Fibroblast of pulmonary artery (primary cell): ENCODE measurements around the gene TCF7L2.
A peak's percentile ranks its signal among the peaks of the same experiment; 100 is the strongest.

Source experiments
- DNase-seq: peaks from one replicate; pipeline ENCODE4 v3.0.0-alpha.2; 2010; ENCODE audit warnings: low read depth
- H3K4me3 ChIP-seq: replicated peaks from 2 replicates; pipeline ENCODE4 v1.5.1; 2011; ENCODE audit warnings: low read depth, mild to moderate bottlenecking, control low read depth, low read length, moderate library complexity
- TF ChIP-seq, protein P1 (sequence below): IDR thresholded peaks from 2 replicates; pipeline ENCODE4 v1.5.1; 2011; ENCODE audit warnings: mild to moderate bottlenecking, control low read depth, low read length, inconsistent platforms; ENCODE audit errors: missing control alignments

The TCF7L2 gene

DNA sequence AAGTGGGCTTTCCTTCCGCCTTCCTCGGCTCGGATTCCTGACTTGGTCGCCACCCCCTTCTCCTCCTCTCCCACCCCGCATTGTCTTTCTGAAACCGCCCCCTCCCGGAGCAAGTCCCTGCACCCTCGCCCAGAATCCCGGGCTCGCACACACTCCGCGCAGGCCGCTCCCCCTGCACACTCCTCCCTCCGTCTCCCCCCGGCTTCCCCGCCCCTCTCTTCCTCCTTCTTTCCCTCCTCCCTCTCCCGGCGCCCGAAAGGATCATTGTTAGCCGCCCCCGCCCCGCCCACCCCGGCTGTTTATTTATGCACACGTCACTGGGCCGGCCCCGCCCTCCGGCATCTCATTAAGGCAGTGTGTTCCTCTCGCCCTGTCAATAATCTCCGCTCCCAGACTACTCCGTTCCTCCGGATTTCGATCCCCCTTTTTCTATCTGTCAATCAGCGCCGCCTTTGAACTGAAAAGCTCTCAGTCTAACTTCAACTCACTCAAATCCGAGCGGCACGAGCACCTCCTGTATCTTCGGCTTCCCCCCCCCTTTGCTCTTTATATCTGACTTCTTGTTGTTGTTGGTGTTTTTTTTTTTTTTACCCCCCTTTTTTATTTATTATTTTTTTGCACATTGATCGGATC lies at the start of gene TCF7L2:
TCF7L2 (plus strand) TSS at position 373 of the 633 bp plus-strand sequence. CDS start 510 bp downstream, outside the sequence.
- peak; percentile 97 for DNase-seq
- H3K4me3 ChIP-seq, result peak within 1 kb of the TSS; percentile 93
- TF ChIP-seq, protein P1, sequence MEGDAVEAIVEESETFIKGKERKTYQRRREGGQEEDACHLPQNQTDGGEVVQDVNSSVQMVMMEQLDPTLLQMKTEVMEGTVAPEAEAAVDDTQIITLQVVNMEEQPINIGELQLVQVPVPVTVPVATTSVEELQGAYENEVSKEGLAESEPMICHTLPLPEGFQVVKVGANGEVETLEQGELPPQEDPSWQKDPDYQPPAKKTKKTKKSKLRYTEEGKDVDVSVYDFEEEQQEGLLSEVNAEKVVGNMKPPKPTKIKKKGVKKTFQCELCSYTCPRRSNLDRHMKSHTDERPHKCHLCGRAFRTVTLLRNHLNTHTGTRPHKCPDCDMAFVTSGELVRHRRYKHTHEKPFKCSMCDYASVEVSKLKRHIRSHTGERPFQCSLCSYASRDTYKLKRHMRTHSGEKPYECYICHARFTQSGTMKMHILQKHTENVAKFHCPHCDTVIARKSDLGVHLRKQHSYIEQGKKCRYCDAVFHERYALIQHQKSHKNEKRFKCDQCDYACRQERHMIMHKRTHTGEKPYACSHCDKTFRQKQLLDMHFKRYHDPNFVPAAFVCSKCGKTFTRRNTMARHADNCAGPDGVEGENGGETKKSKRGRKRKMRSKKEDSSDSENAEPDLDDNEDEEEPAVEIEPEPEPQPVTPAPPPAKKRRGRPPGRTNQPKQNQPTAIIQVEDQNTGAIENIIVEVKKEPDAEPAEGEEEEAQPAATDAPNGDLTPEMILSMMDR, result no peak

DNA sequence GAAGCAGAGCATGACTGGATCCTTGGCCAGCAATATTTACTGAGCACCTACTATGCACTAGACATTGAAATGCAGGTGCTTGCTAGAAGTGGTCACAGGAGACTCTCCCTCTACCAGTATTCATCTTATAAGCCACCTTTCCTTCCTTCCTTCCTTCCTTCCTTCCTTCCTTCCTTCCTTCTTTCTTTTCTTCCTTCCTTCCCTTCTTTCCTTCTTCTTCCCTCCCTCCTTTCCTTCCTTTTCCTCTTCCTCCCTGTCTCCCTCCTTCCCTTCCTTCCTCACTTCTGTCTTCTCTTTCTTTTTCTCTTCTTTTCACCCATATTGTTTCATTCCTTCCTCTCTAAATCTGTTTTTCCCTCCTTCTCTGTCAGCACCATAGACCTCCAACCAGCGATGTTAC lies 47.3 kb upstream of the TCF7L2 start:
- no peak overlapping the region for H3K4me3 ChIP-seq
- no peak for DNase-seq
- TF ChIP-seq, protein P1, result no peak

DNA sequence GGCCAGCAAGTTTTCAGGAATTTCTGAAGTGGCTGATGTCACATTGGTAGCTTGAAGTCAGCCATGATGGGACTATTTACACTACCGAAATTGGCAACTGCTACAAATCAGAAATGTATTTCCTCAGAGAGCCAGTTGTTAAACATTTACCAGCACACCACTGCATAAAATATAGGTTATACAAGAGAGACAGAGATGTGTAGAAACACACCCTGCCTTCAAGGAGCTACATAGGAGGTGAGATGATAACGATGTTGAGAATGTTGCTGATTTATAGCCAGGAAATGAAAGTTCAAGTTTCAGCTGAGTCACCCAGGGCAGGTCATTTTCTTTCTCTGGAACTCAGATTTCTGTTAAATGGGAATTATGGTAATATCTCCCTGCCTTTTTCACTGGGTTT lies 46.0 kb upstream of the TCF7L2 start:
- TF ChIP-seq, protein P1, result no peak
- DNase-seq, result peak; percentile 38
- H3K4me3 ChIP-seq, result no peak overlapping the region

DNA sequence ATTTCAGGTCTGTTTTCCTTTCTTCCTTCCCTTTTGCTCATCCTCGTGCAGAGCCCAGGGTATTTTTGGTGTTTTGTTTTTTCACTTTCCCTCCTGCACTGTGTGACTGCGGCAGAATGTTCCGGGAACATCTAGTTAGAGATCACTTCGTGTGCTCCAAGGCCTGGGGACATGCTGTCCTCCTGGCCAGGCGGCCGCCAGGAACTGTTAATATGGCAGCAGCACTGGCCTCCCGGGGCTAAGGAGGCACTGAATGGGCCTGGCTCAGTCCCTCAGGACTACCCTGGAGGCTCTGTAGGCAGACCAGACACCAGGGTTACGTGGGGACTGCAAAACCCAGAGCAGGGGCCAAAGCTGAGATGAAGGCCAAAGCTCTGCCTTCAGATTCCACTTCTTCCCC lies 43.1 kb upstream of the TCF7L2 start:
- no peak for DNase-seq
- TF ChIP-seq, protein P1, result no peak
- H3K4me3 ChIP-seq, result no peak overlapping the region

DNA sequence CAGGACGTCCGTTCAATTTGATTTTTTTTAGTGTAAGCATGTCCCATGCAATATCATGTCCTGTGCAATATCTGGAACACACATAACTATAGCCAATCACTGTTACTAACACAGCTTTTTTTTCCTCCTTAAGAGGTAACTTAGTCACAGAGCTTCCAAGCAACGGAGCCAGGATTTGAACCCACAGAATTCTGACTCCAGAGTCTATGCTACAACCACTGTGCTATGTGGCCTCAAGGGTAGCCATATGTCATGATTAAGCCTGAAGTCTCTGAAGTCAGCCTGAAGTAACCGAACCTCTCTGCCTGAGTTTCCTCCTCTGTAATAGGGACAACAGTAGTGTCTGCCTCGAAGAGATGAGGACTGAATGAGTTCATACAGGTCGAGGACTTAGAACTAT lies 42.2 kb upstream of the TCF7L2 start:
- TF ChIP-seq, protein P1, result no peak
- H3K4me3 ChIP-seq, result no peak overlapping the region
- DNase-seq, result no peak

DNA sequence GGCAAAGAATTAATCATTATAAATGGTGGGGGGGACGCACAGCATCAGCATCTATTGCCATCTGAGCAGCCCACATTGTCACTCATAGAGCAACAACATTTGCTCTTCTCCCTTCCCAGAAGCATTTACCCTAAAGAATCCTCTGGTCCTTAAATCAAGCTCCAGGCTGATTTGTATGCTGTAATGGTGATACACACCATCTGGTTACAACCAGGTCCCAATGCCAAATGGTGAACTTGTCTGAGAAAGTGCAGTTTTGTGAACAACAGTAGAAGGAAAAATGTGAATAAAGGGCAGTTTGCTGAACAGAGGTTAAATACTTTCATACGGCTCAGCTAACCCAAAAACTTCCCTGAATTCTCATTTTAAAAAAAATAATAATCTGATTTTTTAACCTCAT lies 38.8 kb upstream of the TCF7L2 start:
- TF ChIP-seq, protein P1, result no peak
- no peak overlapping the region for H3K4me3 ChIP-seq
- no peak for DNase-seq

DNA sequence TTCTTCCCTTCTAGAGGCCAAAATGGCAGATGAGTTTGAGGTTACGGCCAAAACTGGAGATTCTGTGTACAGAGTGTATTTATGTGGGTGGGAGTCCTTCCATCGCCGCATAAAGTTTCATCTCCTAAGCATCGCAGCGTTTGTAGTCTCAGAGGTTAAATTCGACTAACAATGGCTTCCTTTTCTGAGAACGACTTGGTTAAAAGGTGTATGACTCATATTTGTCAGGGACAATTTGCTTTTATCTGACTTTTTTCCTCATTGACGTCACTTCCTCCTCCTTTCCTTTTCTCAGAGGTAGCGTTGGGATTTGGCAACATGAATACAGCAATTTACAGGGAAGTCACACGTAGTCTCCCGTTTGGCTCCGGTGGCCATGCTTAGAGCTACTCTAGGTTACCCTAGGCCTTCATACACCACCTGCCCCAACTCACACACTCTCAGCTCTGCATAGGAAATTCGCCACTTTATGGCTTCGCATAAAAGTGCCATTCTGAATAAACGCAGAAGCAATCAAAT lies 37.6 kb upstream of the TCF7L2 start:
- TF ChIP-seq, protein P1, result no peak
- no peak overlapping the region for H3K4me3 ChIP-seq
- DNase-seq, result peak; percentile 79
